Measurements from ENCODE around the gene ARHGAP22.

The ARHGAP22 gene

DNA sequence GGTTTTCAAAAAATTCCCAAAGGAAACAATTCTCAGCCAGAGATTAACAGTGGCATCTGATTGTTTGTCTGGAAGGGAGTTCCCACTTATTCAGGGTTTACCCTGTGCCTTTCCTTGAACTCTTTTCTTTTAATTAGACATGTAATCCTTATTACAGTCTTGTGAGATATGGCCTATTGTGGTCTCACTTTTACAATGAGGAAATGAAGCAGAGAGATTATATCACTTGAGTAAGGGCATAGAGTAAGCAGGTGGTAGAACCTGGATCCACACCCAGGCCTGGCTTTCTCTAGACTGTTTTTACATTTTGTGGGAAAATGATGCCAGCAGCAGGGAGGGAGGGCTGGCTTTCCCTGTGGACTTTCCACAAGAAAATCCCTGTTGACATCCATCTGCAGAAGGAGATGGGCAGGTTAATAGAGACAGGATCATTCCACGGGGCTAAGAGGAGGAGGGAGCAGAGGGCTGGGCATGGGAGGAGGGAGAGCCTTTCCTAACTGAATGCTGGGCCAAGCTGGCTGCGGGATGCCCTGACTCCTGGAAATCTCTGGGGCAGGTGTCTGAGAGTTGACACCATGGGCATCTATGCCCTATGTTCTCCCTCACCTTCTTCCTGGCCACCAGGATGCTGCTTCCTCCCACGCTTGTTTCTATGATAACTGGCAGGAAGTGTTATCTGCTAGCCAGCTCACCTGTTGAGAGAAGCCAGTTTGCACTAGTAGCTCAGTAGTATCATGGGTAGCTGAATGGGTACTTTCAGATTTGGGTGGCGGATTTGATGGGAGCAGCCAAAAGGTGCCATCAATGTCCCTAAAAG, 28.7 kb upstream of the ARHGAP22 start:
- no peak for DNase-seq

DNA sequence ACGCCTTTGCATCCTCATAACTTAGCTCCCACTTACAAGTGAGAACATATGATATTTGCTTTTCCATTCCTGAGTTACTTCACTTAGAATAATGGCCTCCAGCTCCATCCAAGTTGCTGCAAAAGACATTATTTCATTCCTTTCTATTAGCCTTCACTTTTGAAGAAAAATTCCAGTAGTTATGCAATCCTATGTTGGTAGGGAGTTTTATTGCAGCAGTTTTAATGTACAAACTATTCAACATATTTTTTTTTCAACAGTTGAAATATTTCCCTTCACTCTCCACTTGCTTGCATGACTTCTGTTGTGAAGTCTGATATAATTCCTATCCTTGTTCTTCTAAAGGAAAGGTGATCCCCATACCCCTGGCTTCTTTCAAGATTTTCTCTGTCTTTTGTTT, 27.3 kb upstream of the ARHGAP22 start:
- DNase-seq: no peak

DNA sequence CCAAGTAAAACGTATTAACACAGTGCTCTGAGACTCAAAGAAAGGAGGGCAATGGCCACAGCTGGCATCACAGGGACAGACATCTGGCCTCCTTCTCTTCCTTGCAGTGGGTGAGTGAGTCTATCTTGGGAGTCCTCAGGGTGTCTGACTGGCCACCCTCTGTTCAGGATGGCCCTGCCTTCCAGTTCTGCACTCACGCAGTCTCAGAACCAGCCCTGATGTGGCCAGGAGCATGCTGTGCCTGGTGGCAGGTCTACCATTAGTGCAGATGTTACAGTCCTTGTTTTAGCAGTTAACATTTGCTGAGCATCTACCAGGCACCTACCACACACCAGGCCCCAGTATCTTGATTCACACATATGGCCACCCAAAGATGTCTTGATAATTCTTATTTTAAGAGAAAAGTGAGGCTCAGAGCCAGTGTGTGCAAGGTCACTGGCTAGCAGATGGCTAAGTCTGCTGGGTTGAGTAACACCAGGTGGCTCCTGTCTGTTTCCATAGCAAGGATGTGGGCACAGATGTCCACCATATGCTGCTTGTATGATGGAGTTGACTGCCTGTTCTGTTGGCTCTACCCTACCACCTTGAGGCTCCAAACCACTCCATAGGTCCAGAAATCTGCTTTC, 23.2 kb upstream of the ARHGAP22 start:
- no peak for DNase-seq

- no peak for DNase-seq
Observed at GRCh38 chr10:48626986-48627731, 22.3 kb upstream of the ARHGAP22 start.

DNA sequence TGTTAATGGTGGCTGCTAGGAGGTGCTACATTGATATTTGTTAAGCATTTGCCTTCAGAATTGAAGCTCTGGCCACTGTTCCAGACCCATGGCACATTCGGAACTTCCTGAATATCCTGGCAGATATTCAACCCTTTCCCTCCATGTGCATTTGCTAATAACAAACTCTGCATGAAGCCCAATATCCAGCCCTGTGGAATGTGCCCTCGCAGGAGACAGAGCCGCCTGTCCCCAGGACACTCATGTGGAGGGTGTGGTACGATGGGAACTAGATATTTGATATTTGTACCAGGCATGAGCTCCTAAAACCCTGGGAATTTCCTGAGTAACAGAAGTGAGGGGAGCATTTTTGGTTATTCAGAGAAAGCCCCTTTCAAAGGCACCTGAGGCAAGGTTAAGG, 21.6 kb upstream of the ARHGAP22 start:
- no peak for DNase-seq

DNA sequence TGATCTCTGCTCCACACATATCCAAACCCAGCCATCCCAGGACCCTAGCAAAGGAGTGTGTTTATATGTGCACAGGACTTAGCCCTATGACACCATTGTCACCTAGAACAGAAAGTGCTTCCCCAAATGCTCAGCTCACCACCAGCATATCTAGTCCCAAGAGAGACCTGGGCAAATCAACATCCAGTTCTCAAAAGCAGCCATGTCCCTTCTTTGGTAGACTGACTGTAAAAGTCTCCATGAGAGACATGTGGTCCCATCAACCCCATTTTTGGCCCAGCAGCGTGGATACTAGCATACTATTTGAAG, 20.9 kb upstream of the ARHGAP22 start:
- no peak for DNase-seq

DNA sequence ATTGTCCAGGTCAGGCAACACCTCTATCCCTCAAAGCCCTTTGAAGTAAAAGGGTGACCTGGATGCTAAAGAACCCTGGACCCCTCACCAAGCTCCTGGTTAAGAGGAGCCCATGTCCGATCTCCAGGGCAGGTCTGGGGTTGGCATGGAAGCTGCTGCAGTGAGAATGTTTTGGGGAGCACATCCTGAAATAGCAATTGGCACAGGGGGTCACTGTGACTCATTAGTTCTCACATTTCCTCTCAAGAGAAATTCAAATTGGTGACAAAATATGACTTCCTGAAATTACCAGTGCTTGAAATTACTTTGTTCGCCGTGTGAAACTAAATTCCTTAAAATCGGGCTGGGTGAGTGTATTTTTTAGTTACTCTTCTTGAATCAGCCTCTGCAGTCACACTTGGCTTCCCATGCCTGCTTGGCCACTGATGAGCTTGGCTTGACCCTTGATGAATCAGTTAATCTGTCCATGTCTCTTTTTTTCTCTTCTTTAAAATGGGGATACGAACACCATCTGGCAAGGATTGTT, 18.8 kb upstream of the ARHGAP22 start:
- no peak for DNase-seq

GRCh38 chr10:48623009-48623408, 18.1 kb upstream of the ARHGAP22 start:
- DNase-seq: no peak

DNA sequence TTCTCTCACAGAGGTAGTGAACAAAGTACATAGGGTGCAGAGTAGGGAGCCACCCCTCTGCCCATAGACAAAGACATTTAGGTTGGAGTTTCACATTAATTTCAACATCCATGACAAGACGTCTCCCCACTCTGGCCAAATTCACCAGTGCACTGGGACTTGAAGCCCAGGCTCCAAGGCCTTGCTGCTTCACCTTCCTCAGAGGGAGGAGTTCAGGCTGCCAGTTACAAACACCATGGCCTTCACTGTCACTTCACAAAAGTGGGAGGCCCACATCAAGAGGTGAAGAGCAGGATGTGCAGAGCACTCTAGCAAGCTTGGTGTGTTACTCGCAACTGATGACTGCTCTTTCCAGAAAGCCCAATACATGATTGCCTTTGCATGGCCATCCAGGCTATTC, 15.8 kb upstream of the ARHGAP22 start:
- DNase-seq: no peak

- no peak for DNase-seq
Observed at GRCh38 chr10:48616436-48616835, 11.6 kb upstream of the ARHGAP22 start.

GRCh38 chr10:48614481-48615390, 9.9 kb upstream of the ARHGAP22 start:
- DNase-seq: no peak

GRCh38 chr10:48613016-48613415, 8.1 kb upstream of the ARHGAP22 start:
- DNase-seq: no peak

GRCh38 chr10:48612236-48612943, 7.5 kb upstream of the ARHGAP22 start:
- DNase-seq: no peak

GRCh38 chr10:48611133-48611532, 6.3 kb upstream of the ARHGAP22 start:
- DNase-seq: no peak

DNA sequence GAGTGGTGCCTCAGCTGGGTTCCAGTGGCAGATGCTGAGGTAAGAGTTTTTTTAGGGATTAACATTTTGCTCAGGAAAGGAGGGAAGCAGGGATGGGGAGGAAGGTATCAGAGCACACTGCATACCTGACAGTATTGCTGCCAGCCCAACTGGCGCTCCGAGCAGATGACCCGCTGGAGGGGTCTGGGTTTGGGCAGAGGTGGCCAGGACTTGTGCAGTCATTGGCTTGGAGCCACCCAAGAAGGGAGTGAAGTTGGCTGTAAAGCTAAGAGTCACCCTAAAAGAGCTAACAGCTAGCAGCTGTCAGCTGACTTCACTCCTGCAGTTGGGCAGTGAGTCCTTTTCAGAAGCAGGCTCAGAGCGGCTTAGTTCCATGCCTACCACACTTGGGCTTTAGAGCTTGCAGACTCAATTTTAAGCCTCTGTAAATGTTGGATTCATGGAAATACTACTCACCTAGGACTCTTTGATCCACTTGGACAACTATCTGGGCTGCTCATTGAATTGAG, 5.8 kb upstream of the ARHGAP22 start:
- DNase-seq: no peak

- no peak for DNase-seq
Observed at GRCh38 chr10:48609899-48610584, 5.2 kb upstream of the ARHGAP22 start.

- no peak for DNase-seq
Observed at GRCh38 chr10:48609441-48609840, 4.6 kb upstream of the ARHGAP22 start.

DNA sequence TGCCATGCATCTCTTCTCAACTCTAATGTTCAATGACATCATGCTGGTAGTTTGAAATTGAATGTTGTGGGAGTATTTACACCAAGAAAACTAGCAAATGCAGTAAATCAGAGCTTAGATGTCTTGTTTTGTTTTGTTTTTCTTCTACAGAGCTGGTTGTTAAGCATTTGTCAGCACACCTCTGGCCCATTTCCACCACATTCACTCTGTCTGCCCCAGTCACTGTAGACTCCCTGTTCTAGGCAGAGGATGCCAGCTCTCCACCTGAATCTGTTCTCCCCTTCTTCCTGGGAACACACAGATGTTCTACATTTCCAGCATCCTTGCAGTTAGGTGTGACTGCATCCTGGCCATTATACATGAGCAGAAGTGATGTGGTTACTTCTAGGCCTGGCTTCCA, 4.1 kb upstream of the ARHGAP22 start:
- no peak for DNase-seq

GRCh38 chr10:48608279-48608681, 3.4 kb upstream of the ARHGAP22 start:
- DNase-seq: no peak

DNA sequence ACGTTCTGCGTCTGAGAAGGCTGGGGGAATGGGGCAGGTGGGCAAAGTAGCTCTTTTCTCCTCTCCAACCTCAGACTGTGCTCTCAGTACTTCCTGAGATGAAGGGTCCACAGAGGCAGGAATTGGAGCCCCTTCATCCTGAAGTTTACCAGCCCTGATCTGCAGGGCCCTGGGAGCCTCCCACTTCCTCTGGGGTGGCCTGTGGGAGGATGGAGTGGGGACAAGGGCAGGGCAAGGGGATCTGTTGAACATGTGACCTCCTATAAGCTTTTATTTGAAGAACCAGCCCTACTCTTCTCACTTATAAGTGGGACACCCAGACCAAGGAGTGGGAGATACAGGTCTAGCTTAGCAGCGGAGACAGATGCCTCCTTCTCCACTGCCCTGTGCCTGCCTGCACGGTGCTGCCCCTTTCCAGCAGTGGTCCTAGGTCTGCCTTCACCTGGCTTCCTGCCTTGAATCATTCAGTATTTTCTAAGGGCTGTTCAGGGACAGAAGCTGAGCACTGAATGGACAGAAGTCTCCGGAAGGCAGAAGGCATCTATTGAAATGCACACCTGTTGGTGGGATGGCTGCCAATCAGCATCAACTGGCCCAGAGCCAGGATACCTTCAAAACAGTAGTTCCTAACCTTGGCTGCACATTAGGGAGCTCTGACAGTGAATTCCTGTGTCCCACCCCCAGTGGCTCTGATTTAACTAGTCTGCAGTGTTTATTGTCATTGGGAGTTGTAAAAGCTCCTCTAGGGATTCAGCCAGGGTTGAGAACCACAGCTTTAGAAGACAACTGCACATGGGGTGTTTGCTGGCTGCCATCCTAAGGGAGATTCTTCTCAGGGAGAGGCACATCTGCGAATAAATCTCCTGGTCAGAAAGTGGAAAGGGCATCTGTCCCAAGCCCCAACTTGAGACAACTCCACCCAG, 2.7 kb upstream of the ARHGAP22 start:
- no peak for DNase-seq

Measured in stimulated activated CD4-positive, alpha-beta T cell treated with anti-CD3 and anti-CD28 coated beads, Interleukin-4, amount 100 ng/mL, for 4 hours (primary cell).